Measurements from ENCODE around the gene STK10. TPM values are rescaled to one million over a fixed set of nuclear protein-coding genes. Genes with fewer than 3 reads are reported as not detected.

Gene STK10
- total and polyA plus RNA-seq, 2 experiments from 2014 or later, result 7.5 to 17.8 TPM

DNA sequence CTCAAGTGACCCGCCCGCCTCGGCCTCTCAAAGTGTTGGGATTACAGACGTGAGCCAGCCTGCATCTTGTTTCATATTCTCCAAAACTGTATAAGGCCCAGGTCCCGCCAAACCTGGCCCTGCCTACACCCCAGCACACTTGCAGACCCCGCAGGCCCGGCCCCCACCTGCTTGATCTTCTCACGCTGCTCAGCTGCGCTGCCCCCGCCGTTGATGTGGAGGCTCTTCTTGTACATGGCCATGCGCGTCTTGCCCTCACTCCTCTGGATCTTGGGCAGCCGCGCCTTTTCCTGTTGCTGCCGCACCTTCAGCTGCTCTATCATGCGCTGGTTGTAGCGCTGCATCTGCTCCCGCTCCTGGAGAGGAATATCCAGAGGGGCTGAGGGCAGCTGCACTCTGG, 132.6 kb downstream of the STK10 start (continued):
- TF ChIP-seq, protein P1, sequence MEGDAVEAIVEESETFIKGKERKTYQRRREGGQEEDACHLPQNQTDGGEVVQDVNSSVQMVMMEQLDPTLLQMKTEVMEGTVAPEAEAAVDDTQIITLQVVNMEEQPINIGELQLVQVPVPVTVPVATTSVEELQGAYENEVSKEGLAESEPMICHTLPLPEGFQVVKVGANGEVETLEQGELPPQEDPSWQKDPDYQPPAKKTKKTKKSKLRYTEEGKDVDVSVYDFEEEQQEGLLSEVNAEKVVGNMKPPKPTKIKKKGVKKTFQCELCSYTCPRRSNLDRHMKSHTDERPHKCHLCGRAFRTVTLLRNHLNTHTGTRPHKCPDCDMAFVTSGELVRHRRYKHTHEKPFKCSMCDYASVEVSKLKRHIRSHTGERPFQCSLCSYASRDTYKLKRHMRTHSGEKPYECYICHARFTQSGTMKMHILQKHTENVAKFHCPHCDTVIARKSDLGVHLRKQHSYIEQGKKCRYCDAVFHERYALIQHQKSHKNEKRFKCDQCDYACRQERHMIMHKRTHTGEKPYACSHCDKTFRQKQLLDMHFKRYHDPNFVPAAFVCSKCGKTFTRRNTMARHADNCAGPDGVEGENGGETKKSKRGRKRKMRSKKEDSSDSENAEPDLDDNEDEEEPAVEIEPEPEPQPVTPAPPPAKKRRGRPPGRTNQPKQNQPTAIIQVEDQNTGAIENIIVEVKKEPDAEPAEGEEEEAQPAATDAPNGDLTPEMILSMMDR (conservative IDR thresholded peaks at IDR 0.05; ENCODE audit: low read depth in 2 of 2), result no peak

DNA sequence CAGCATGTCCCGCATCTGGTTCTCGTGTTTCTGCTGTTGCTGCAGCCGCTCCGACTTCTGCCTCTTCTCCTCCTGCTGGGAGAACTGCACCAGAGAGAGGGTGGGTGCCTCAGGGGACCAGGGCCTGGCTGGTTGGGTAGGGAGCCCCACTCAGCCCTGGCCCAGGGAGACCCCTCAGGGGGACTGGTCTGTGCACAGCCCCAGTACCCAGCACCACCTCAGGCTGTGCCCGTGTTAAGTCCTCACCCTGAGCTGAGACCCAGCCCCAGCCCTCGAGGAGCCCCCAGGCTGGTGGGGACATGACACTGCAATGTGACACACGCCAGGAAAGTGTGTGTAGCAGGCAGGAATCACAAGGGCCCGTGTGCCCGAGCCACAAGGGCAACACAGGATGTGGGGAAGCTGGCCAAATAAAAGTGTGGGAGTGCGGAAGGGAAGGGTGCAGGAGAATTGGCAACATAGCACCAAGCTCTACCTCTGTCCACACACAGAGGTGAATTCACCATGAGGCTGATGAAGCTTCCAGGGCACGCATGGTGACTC, 133.3 kb downstream of the STK10 start:
- Mint-ChIP-seq H3K4me3 (no peak overlapping the region), H3K9me3 (peaks cover 3% of the 10 kb centered on the region), H3K27ac (no peak overlapping the region), H3K36me3 (ENCODE audit: low read depth) (peaks cover 32% of the 10 kb centered on the region), H3K4me1 (no peaks in the 10 kb centered on the region), H3K27me3 (ENCODE audit: insufficient read depth, low read depth, poor library complexity) (peaks cover 10% of the 10 kb centered on the region)
- no peaks in the 10 kb centered on the region for H3K79me2 ChIP-seq (replicated peaks; ENCODE audit: insufficient read depth)
- no peaks in the 10 kb centered on the region; the same call in 1 of the 2 replicates for H4K20me1 ChIP-seq (replicated peaks; ENCODE audit: insufficient read depth)
- H3K27ac ChIP-seq (ENCODE audit: low read depth), result no peak overlapping the region
- no peaks in the 10 kb centered on the region for H3K9me2 ChIP-seq (ENCODE audit: insufficient read depth)
- no peaks in the 10 kb centered on the region for H3F3A ChIP-seq (replicated peaks; ENCODE audit: low read depth)
- peaks cover 2% of the 10 kb centered on the region; the same call in 1 of the 2 replicates for H3K4me1 ChIP-seq (ENCODE audit: insufficient read depth)
- H3K27me3 ChIP-seq (ENCODE audit: insufficient read depth), result no peaks in the 10 kb centered on the region
- ATAC-seq, result no peak
- no peak overlapping the region for H3K4me2 ChIP-seq
- no peak overlapping the region for H3K4me3 ChIP-seq
- no peak for DNase-seq (ENCODE audit: low spot score)
- H3K36me3 ChIP-seq (ENCODE audit: insufficient read depth), result peaks cover 7% of the 10 kb centered on the region; the same call in 1 of the 2 replicates
- H2AFZ ChIP-seq, result no peak overlapping the region
- TF ChIP-seq, protein P2, sequence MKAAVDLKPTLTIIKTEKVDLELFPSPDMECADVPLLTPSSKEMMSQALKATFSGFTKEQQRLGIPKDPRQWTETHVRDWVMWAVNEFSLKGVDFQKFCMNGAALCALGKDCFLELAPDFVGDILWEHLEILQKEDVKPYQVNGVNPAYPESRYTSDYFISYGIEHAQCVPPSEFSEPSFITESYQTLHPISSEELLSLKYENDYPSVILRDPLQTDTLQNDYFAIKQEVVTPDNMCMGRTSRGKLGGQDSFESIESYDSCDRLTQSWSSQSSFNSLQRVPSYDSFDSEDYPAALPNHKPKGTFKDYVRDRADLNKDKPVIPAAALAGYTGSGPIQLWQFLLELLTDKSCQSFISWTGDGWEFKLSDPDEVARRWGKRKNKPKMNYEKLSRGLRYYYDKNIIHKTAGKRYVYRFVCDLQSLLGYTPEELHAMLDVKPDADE (IDR thresholded peaks at IDR 0.05), result no peak
- TF ChIP-seq, protein P3, sequence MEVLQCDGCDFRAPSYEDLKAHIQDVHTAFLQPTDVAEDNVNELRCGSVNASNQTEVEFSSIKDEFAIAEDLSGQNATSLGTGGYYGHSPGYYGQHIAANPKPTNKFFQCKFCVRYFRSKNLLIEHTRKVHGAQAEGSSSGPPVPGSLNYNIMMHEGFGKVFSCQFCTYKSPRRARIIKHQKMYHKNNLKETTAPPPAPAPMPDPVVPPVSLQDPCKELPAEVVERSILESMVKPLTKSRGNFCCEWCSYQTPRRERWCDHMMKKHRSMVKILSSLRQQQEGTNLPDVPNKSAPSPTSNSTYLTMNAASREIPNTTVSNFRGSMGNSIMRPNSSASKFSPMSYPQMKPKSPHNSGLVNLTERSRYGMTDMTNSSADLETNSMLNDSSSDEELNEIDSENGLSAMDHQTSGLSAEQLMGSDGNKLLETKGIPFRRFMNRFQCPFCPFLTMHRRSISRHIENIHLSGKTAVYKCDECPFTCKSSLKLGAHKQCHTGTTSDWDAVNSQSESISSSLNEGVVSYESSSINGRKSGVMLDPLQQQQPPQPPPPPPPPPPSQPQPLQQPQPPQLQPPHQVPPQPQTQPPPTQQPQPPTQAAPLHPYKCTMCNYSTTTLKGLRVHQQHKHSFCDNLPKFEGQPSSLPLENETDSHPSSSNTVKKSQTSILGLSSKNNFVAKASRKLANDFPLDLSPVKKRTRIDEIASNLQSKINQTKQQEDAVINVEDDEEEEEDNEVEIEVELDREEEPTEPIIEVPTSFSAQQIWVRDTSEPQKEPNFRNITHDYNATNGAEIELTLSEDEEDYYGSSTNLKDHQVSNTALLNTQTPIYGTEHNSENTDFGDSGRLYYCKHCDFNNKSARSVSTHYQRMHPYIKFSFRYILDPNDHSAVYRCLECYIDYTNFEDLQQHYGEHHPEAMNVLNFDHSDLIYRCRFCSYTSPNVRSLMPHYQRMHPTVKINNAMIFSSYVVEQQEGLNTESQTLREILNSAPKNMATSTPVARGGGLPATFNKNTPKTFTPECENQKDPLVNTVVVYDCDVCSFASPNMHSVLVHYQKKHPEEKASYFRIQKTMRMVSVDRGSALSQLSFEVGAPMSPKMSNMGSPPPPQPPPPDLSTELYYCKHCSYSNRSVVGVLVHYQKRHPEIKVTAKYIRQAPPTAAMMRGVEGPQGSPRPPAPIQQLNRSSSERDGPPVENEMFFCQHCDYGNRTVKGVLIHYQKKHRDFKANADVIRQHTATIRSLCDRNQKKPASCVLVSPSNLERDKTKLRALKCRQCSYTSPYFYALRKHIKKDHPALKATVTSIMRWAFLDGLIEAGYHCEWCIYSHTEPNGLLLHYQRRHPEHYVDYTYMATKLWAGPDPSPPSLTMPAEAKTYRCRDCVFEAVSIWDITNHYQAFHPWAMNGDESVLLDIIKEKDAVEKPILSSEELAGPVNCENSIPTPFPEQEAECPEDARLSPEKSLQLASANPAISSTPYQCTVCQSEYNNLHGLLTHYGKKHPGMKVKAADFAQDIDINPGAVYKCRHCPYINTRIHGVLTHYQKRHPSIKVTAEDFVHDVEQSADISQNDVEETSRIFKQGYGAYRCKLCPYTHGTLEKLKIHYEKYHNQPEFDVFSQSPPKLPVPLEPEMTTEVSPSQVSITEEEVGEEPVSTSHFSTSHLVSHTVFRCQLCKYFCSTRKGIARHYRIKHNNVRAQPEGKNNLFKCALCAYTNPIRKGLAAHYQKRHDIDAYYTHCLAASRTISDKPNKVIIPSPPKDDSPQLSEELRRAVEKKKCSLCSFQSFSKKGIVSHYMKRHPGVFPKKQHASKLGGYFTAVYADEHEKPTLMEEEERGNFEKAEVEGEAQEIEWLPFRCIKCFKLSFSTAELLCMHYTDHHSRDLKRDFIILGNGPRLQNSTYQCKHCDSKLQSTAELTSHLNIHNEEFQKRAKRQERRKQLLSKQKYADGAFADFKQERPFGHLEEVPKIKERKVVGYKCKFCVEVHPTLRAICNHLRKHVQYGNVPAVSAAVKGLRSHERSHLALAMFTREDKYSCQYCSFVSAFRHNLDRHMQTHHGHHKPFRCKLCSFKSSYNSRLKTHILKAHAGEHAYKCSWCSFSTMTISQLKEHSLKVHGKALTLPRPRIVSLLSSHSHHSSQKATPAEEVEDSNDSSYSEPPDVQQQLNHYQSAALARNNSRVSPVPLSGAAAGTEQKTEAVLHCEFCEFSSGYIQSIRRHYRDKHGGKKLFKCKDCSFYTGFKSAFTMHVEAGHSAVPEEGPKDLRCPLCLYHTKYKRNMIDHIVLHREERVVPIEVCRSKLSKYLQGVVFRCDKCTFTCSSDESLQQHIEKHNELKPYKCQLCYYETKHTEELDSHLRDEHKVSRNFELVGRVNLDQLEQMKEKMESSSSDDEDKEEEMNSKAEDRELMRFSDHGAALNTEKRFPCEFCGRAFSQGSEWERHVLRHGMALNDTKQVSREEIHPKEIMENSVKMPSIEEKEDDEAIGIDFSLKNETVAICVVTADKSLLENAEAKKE (CRISPR knock-in tag; IDR thresholded peaks at IDR 0.05), result no peak
- no peak for TF ChIP-seq ZNF331 (CRISPR knock-in tag; IDR thresholded peaks at IDR 0.05; ENCODE audit: low read depth)
- TF ChIP-seq POLR2AphosphoS5 (IDR thresholded peaks at IDR 0.05; ENCODE audit: low read depth), result no peak
- TF ChIP-seq JUNB (IDR thresholded peaks at IDR 0.05; ENCODE audit: unreplicated experiment), result no peak
- no peak for TF ChIP-seq CREB1 (CRISPR knock-in tag; IDR thresholded peaks at IDR 0.05; ENCODE audit: low read depth)
- TF ChIP-seq EZH2 (IDR thresholded peaks at IDR 0.05; ENCODE audit: low read depth, unreplicated experiment), result no peak
- no peak for TF ChIP-seq EZH2phosphoT487 (IDR thresholded peaks at IDR 0.05; ENCODE audit: unreplicated experiment)
- no peak for TF ChIP-seq ZNF114 (CRISPR knock-in tag; IDR thresholded peaks at IDR 0.05)
- TF ChIP-seq, protein P1 (conservative IDR thresholded peaks at IDR 0.05; ENCODE audit: low read depth in 2 of 2), result no peak
